H1 (cell line): ENCODE data around the gene KCNK3. TPM values are rescaled to one million over a fixed set of nuclear protein-coding genes. Genes with fewer than 3 reads are reported as not detected.

Source experiments
- ATF3 ChIP-seq: IDR thresholded peaks from 2 replicates; pipeline ENCODE4 v1.6.1; 2011; ENCODE audit warnings: low read depth, mild to moderate bottlenecking, low read length; ENCODE audit not compliant: insufficient read depth
- BACH1 ChIP-seq: IDR thresholded peaks from 2 replicates; pipeline ENCODE4 v1.6.1; 2012; ENCODE audit warnings: low read length, improper control_type of control experiment
- MAFK ChIP-seq: IDR thresholded peaks from 2 replicates; pipeline ENCODE4 v1.6.1; 2012; ENCODE audit warnings: low read depth, mild to moderate bottlenecking, improper control_type of control experiment, low read length
- TAF7 ChIP-seq: optimal IDR thresholded peaks from 2 replicates; pipeline ENCODE3; 2011; ENCODE audit warnings: low read depth, mild to moderate bottlenecking, inconsistent platforms, low read length, moderate library complexity, borderline replicate concordance
- polyA plus RNA-seq, 7 experiments: library from polyadenylated mRNA; depleted of rRNA in 3 of 7; stranded (reverse) in 5 of 7; unstranded in 2 of 7; fragments of >200 nt in 5 of 7; fragments of 200-250 nt in 2 of 7; gene quantifications; 1 replicate in 5 of 7; 2 replicates in 1 of 7; 4 replicates in 1 of 7; pipeline versions ENCODE4 v1.2.1 to v1.2.3, GENCODE V29; 2011 to 2013; ENCODE audit warnings: missing spikeins in 2 of 7, mixed read lengths in 2 of 7
- total RNA-seq: library from RNA; stranded (reverse); fragmentation: NEBNext Ultra II Directional; extraction: Animal tissue kit (Norgen Biotek cat#: 25700); gene quantifications from 2 replicates; pipeline ENCODE4 v1.2.1, GENCODE V29; 2021

The KCNK3 gene
- total and polyA plus RNA-seq, 2 of the 8 experiments (the other 6 are each of a cell fraction or from before 2014, with no cell fraction given), result 0.29 to 0.30 TPM

GRCh38 chr2:26754972-26755670 is 62.6 kb downstream of the KCNK3 start (continued):
- TF ChIP-seq ATF3 (no peak), TAF7 (no peak), MAFK (no peak), BACH1 (no peak)
- TF ChIP-seq, all 59 proteins: peak for 0
